ENCODE data around the gene ACVRL1.
"Not testable (repeated sequence)": the region's sequence is repeated elsewhere in the genome, so short reads cannot be mapped to it uniquely, and the experiment has no call there.

Gene ACVRL1

GRCh38 chr12:51874486-51874885 is 32.8 kb upstream of the ACVRL1 start:
- DNase-seq = no peak

GRCh38 chr12:51879102-51879501 is 28.2 kb upstream of the ACVRL1 start:
- no peak for DNase-seq

GRCh38 chr12:51883295-51883694 is 24.0 kb upstream of the ACVRL1 start:
- DNase-seq = no peak

GRCh38 chr12:51883998-51884675 is 23.2 kb upstream of the ACVRL1 start:
- DNase-seq = no peak

- no peak for DNase-seq
Measured at GRCh38 chr12:51884676-51885229, 22.6 kb upstream of the ACVRL1 start.

GRCh38 chr12:51885294-51886020 is 21.8 kb upstream of the ACVRL1 start:
- DNase-seq = not testable (repeated sequence)

GRCh38 chr12:51886021-51886710 is 21.1 kb upstream of the ACVRL1 start:
- DNase-seq = peak; percentile 54

GRCh38 chr12:51887476-51888315 is 19.6 kb upstream of the ACVRL1 start, which contains the start of gene ANKRD33:
ANKRD33 (plus strand) TSS chr12:51888103; CDS start chr12:51888187, 84 bp downstream.
- no peak for DNase-seq

GRCh38 chr12:51888316-51889215 is 18.7 kb upstream of the ACVRL1 start:
- no peak for DNase-seq

- no peak for DNase-seq
Measured at GRCh38 chr12:51889216-51890132, 17.8 kb upstream of the ACVRL1 start.

GRCh38 chr12:51890133-51890464 is 17.2 kb upstream of the ACVRL1 start:
- DNase-seq = no peak

- DNase-seq = no peak
Measured at GRCh38 chr12:51890511-51891171, 16.7 kb upstream of the ACVRL1 start.

- DNase-seq = no peak
Measured at GRCh38 chr12:51891843-51892242, 15.5 kb upstream of the ACVRL1 start.

GRCh38 chr12:51893786-51894185 is 13.5 kb upstream of the ACVRL1 start:
- no peak for DNase-seq

- no peak for DNase-seq
Measured at GRCh38 chr12:51895378-51896135, 11.7 kb upstream of the ACVRL1 start.

GRCh38 chr12:51896236-51896635 is 11.1 kb upstream of the ACVRL1 start:
- DNase-seq = no peak

- DNase-seq = no peak
Measured at GRCh38 chr12:51897181-51897580, 10.1 kb upstream of the ACVRL1 start.

GRCh38 chr12:51898506-51898905 is 8.8 kb upstream of the ACVRL1 start:
- no peak for DNase-seq

GRCh38 chr12:51898937-51899336 is 8.4 kb upstream of the ACVRL1 start:
- DNase-seq = no peak

Measured in CD4-positive, alpha-beta T cell treated with Interleukin-21 for 1 hour (primary cell).